Measurements from ENCODE around the gene SDHC.
"Not testable (repeated sequence)": the region's sequence is repeated elsewhere in the genome, so short reads cannot be mapped to it uniquely, and the experiment has no call there.

SDHC gene

DNA sequence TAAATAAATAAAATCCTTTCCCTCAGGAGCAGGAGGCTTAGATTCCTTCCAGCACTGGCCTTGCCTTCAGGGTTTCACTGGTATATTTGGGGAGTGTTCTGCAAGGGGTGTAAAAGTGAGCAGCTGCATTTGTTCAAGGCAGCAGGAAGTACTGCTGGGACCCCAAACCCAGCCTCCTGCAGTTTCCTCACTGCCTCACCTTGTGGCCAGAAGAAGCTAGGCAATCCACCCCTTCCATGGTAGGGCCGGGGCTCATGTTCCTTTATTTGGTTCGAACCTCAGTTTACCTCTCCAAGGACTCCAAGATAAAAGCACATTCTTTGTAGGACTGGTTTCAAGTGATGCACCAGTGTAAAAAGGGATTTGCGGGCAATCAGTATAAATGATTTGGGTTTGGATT lies 74.5 kb downstream of the SDHC start:
- TF ChIP-seq CTCF (IDR thresholded peaks at IDR 0.05) = no peak
- H3K9me3 ChIP-seq = no peaks in the 10 kb centered on the region
- no peak overlapping the region for H3K4me3 ChIP-seq (ENCODE audit: low read depth in 1 of 2, low read length in 1 of 2)
- peaks cover 13 to 16% of the 10 kb centered on the region in 2 experiments for H3K4me1 ChIP-seq (ENCODE audit: control insufficient read depth in 1 of 2, insufficient read depth in 1 of 2, low read depth in 1 of 2, low read length in 1 of 2)
- no peaks in the 10 kb centered on the region for H3K36me3 ChIP-seq
- no peaks in the 10 kb centered on the region for H3K27me3 ChIP-seq
- no peak overlapping the region for H3K27ac ChIP-seq

GRCh38 chr1:161389158-161389557 lies 75.0 kb downstream of the SDHC start:
- peak overlapping the region; percentile 68 to 84 for H3K4me3 ChIP-seq (ENCODE audit: low read depth in 1 of 2, low read length in 1 of 2)
- not testable (repeated sequence) for H3K36me3 ChIP-seq

DNA sequence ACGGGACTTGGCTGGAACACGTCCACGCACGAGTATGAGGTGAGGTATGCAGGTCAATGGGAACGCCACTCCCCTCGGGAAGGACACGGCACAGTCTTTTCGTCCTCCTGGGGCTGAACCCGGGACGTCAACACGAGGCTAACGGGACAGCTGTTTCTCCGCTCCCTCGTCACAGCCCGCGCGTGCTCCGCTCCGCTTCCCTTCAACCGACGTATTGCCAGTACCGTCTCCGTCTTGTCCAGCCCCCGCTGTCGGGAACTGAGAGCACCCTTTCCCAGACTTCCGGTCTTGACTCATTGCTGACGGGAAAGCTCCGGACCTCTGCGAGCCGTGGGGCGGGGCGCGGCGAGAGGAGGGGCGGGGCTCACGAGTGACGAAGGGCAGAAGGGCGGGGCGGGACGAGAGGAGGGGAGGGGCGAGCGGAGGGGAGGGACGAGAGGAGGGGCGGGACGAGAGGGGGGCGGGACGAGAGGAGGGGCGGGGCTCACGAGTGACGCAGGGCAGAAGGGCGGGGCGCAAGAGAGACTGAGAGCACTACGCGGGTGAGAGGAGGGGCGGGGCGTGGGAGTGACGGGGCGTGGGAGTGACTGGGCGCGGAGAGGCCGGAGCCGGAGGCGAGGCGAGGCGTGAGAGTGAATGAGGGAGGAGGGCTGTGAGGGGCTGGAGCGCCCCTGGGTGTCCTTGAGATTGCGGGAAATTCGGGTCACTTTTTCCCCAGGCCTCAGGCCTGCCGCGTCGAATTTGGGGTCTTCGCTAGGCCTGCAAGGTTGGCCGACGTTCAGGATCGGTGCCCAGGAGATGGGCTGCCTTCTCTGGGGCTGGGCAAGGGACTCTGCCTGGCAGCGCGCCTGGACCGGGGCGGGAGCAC lies 75.7 kb downstream of the SDHC start:
- H3K9me3 ChIP-seq = no peaks in the 10 kb centered on the region
- no peaks in the 10 kb centered on the region for H3K27me3 ChIP-seq
- H3K36me3 ChIP-seq = no peaks in the 10 kb centered on the region
- peak overlapping the region; percentile 86 for H3K27ac ChIP-seq
- H3K4me1 ChIP-seq (ENCODE audit: control insufficient read depth in 1 of 2, insufficient read depth in 1 of 2, low read depth in 1 of 2, low read length in 1 of 2) = peaks cover 13 to 16% of the 10 kb centered on the region in 2 experiments
- H3K4me3 ChIP-seq (ENCODE audit: low read depth in 1 of 2, low read length in 1 of 2) = peak overlapping the region; percentile 68 to 84
- no peak for TF ChIP-seq CTCF (IDR thresholded peaks at IDR 0.05)

More at GRCh38 chr1:161389158-161389557, 75.0 kb downstream of the SDHC start:
- not testable (repeated sequence) for H3K9me3 ChIP-seq, H3K27me3 ChIP-seq
- H3K27ac ChIP-seq = peak overlapping the region; percentile 86
- peaks cover 13 to 16% of the 10 kb centered on the region in 2 experiments for H3K4me1 ChIP-seq (ENCODE audit: control insufficient read depth in 1 of 2, insufficient read depth in 1 of 2, low read depth in 1 of 2, low read length in 1 of 2)

DNA sequence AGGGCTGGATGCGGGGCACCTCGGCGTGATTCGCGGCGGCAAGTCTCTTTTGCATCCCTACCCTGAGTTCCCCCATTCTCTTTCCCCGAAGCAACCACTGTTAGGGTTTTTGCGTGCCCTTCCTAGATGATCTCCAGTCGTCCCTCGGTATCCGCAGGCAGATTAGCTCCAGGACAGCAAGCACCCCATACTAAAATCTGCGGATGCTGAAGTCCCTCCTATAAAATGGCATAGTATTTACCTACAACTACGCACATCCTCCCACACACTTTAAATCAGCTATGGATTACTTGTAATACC lies 76.3 kb downstream of the SDHC start:
- no peaks in the 10 kb centered on the region for H3K36me3 ChIP-seq
- no peak for TF ChIP-seq CTCF (IDR thresholded peaks at IDR 0.05)
- H3K4me1 ChIP-seq (ENCODE audit: control insufficient read depth in 1 of 2, insufficient read depth in 1 of 2, low read depth in 1 of 2, low read length in 1 of 2) = peaks cover 13 to 16% of the 10 kb centered on the region in 2 experiments
- no peaks in the 10 kb centered on the region for H3K9me3 ChIP-seq
- H3K27ac ChIP-seq = peak overlapping the region; percentile 86
- H3K27me3 ChIP-seq = no peaks in the 10 kb centered on the region
- H3K4me3 ChIP-seq (ENCODE audit: low read depth in 1 of 2, low read length in 1 of 2) = peak overlapping the region; percentile 68 to 71

- peaks cover 13 to 16% of the 10 kb centered on the region in 2 experiments for H3K4me1 ChIP-seq (ENCODE audit: control insufficient read depth in 1 of 2, insufficient read depth in 1 of 2, low read depth in 1 of 2, low read length in 1 of 2)
- not testable (repeated sequence) for H3K4me3 ChIP-seq (ENCODE audit: low read depth in 1 of 2, low read length in 1 of 2); H3K27me3 ChIP-seq; H3K27ac ChIP-seq; H3K36me3 ChIP-seq; H3K9me3 ChIP-seq
Measured at GRCh38 chr1:161391136-161391535, 77.0 kb downstream of the SDHC start.

DNA sequence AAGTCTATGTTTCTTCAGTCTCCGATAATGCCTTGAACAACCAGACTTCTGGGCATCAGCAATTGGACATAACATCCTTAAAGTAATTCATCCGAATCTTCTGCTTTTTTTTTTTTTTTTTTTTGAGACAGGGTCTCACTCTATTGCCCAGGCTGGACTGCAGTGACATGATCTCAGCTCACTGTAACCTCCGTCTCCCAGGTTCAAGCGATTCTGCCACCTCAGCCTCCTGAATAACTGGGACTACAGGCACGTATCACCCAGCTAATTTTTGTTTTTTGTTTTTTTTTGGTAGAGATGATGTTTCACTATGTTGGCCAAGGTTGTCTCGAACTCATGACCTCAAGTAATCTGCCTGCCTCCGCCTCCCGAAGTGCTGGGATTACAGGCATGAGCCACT lies 77.4 kb downstream of the SDHC start:
- H3K27me3 ChIP-seq = no peaks in the 10 kb centered on the region
- no peaks in the 10 kb centered on the region for H3K36me3 ChIP-seq
- H3K4me1 ChIP-seq (ENCODE audit: control insufficient read depth in 1 of 2, insufficient read depth in 1 of 2, low read depth in 1 of 2, low read length in 1 of 2) = peaks cover 13 to 16% of the 10 kb centered on the region in 2 experiments
- TF ChIP-seq CTCF (IDR thresholded peaks at IDR 0.05) = no peak
- no peak overlapping the region for H3K4me3 ChIP-seq (ENCODE audit: low read depth in 1 of 2, low read length in 1 of 2)
- no peak overlapping the region for H3K27ac ChIP-seq
- no peaks in the 10 kb centered on the region for H3K9me3 ChIP-seq
